DOHH2 (cell line): ENCODE data around the gene NDFIP2.

Experiments
- H3F3A ChIP-seq: fragments of 200-600 bp; sonication (generic), shearing (Covaris generic); 2 replicates; pipeline ENCODE4 v1.6.0; 2016; ENCODE audit warnings: antibody characterized with exemption, mild to moderate bottlenecking; ENCODE audit not compliant: control insufficient read depth, insufficient read depth
- H3K27ac ChIP-seq: fragments of 200-600 bp; sonication (generic); 2 replicates; pipeline ENCODE4 v1.5.1; 2014; ENCODE audit warnings: low read depth, mild to moderate bottlenecking, low read length, moderate library complexity
- H3K27me3 ChIP-seq: fragments of 200-600 bp; sonication (generic); 2 replicates; pipeline ENCODE4 v1.6.1; 2014; ENCODE audit warnings: mild to moderate bottlenecking, low read length, mixed read lengths; ENCODE audit not compliant: control insufficient read depth
- H3K36me3 ChIP-seq: fragments of 200-600 bp; sonication (generic); 2 replicates; pipeline ENCODE4 v1.6.1; 2014; ENCODE audit warnings: mild to moderate bottlenecking, low read length, moderate library complexity, mixed read lengths; ENCODE audit not compliant: control insufficient read depth
- H3K4me1 ChIP-seq: fragments of 200-600 bp; sonication (generic); 2 replicates; pipeline ENCODE4 v1.6.1; 2014; ENCODE audit warnings: mild to moderate bottlenecking, low read length, mixed read lengths; ENCODE audit not compliant: control insufficient read depth
- H3K4me2 ChIP-seq: fragments of 200-600 bp; sonication (generic); 2 replicates; pipeline ENCODE4 v1.6.0; 2014; ENCODE audit warnings: mild to moderate bottlenecking, low read length, moderate library complexity
- H3K4me3 ChIP-seq: fragments of 200-600 bp; sonication (generic); 2 replicates; pipeline ENCODE4 v1.5.1; 2014; ENCODE audit warnings: mild to moderate bottlenecking, low read length, mixed read lengths
- H3K79me2 ChIP-seq: fragments of 200-600 bp; sonication (generic); 2 replicates; pipeline ENCODE4 v1.6.1; 2014; ENCODE audit warnings: mild to moderate bottlenecking, low read length, mixed read lengths; ENCODE audit not compliant: control insufficient read depth
- H3K9me2 ChIP-seq: fragments of 200-600 bp; sonication (generic); replicated peaks from 2 replicates; pipeline ENCODE4 v1.6.1; 2014; ENCODE audit warnings: mild to moderate bottlenecking, low read length, mixed read lengths; ENCODE audit not compliant: control insufficient read depth
- H3K9me3 ChIP-seq: fragments of 200-600 bp; sonication (generic); 2 replicates; pipeline ENCODE4 v1.6.1; 2014; ENCODE audit warnings: antibody characterized with exemption, low read length, mixed read lengths; ENCODE audit not compliant: control insufficient read depth, insufficient read depth
- H4K20me1 ChIP-seq: fragments of 200-600 bp; sonication (generic); 2 replicates; pipeline ENCODE4 v1.6.0; 2014; ENCODE audit warnings: low read depth, mild to moderate bottlenecking, antibody characterized with exemption, low read length, moderate library complexity; ENCODE audit not compliant: control insufficient read depth, insufficient read depth
- EZH2phosphoT487 ChIP-seq: fragments of 200-600 bp; sonication (generic); IDR thresholded peaks from 2 replicates; pipeline ENCODE4 v1.6.1; 2017; ENCODE audit warnings: borderline replicate concordance, mild to moderate bottlenecking, antibody characterized with exemption, low read length, moderate library complexity, mixed read lengths
- TF ChIP-seq, protein P1 (sequence below): fragments of 200-600 bp; sonication (generic); IDR thresholded peaks from one replicate; pipeline ENCODE4 v1.5.1; 2014; ENCODE audit warnings: antibody characterized with exemption, mild to moderate bottlenecking, low read depth, low read length; ENCODE audit not compliant: poor library complexity, severe bottlenecking

The NDFIP2 gene

DNA sequence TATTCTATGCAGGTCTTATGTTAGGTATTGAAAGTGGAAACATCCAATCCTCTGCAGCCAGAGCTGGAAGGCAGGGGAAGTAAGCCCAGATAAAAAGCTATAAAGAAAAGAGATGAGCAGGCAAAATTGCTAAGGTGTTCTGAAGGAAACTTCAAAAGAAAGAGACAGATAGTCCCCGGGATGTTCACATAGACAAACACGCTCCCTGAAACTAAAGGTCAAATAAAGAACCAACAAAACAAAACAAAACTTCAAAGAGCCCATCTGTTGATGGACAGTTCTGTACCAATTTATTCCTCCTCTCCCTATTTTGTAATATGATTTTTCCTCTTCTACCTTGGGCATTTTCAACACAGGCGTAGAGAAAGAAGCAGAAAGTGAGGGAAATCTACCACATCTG lies 11.3 kb upstream of the NDFIP2 start:
- peaks cover 10% of the 10 kb centered on the region for H3K27me3 ChIP-seq
- no peaks in the 10 kb centered on the region for H3F3A ChIP-seq
- H3K9me2 ChIP-seq: no peaks in the 10 kb centered on the region
- no peak overlapping the region for H3K27ac ChIP-seq
- TF ChIP-seq EZH2phosphoT487: no peak
- TF ChIP-seq, protein P1, sequence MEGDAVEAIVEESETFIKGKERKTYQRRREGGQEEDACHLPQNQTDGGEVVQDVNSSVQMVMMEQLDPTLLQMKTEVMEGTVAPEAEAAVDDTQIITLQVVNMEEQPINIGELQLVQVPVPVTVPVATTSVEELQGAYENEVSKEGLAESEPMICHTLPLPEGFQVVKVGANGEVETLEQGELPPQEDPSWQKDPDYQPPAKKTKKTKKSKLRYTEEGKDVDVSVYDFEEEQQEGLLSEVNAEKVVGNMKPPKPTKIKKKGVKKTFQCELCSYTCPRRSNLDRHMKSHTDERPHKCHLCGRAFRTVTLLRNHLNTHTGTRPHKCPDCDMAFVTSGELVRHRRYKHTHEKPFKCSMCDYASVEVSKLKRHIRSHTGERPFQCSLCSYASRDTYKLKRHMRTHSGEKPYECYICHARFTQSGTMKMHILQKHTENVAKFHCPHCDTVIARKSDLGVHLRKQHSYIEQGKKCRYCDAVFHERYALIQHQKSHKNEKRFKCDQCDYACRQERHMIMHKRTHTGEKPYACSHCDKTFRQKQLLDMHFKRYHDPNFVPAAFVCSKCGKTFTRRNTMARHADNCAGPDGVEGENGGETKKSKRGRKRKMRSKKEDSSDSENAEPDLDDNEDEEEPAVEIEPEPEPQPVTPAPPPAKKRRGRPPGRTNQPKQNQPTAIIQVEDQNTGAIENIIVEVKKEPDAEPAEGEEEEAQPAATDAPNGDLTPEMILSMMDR: no peak
- H3K9me3 ChIP-seq: no peaks in the 10 kb centered on the region
- H3K4me1 ChIP-seq: no peaks in the 10 kb centered on the region
- no peak overlapping the region for H3K4me3 ChIP-seq
- H4K20me1 ChIP-seq: no peaks in the 10 kb centered on the region
- H3K36me3 ChIP-seq: no peaks in the 10 kb centered on the region
- H3K79me2 ChIP-seq: no peaks in the 10 kb centered on the region
- no peak overlapping the region for H3K4me2 ChIP-seq

DNA sequence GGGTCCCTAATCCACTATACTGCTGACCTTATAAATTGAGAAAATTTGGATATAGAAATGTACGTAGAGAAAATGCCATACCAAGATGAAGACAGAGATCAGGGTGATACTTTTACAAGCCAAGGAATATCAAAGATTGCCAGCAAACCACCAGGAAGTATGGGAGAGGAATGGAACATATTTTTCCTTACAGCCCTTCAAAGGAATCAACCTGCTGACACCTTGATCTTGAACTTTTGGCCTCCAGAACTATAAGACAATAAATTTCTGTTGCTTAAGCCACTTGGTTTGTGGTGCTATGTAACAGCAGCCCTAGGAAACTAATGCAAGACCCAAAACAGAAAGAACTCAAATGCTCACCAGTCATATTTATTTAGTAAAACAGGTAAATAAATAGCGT lies 10.3 kb upstream of the NDFIP2 start:
- Histone ChIP-seq H3K4me3 (no peak overlapping the region), H3K27me3 (peaks cover 10% of the 10 kb centered on the region), H3K4me2 (no peak overlapping the region), H3K4me1 (no peaks in the 10 kb centered on the region), H3F3A (no peaks in the 10 kb centered on the region), H3K36me3 (no peaks in the 10 kb centered on the region), H3K9me3 (no peaks in the 10 kb centered on the region), H3K27ac (no peak overlapping the region), H4K20me1 (no peaks in the 10 kb centered on the region), H3K79me2 (no peaks in the 10 kb centered on the region), H3K9me2 (no peaks in the 10 kb centered on the region)
- TF ChIP-seq EZH2phosphoT487: no peak
- TF ChIP-seq, protein P1: no peak

DNA sequence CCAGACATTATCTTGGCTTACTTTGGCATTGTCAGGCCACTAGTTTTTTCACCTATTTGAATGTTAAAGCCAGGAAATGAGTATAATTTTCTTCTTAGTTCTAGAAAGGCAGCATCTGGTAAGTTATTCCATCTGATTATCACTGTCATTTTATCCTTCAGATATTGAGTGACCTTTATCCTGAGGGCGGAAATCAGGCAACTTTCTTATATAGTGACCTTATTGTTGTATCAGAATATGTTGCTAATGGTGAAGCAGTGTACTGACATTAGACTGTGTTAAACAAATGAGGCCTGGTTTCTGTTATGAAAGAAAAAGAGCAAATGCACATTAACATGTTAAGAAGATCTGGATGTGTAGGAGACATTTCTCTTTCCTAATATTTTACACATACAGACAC lies 5.4 kb upstream of the NDFIP2 start:
- Histone ChIP-seq H3K9me3 (no peaks in the 10 kb centered on the region), H4K20me1 (no peaks in the 10 kb centered on the region), H3K4me1 (peaks cover 9% of the 10 kb centered on the region), H3K36me3 (no peaks in the 10 kb centered on the region), H3K4me3 (no peak overlapping the region), H3K79me2 (no peaks in the 10 kb centered on the region), H3K4me2 (no peak overlapping the region), H3K9me2 (no peaks in the 10 kb centered on the region), H3F3A (peaks cover 14% of the 10 kb centered on the region), H3K27me3 (peaks cover 38% of the 10 kb centered on the region), H3K27ac (no peak overlapping the region)
- TF ChIP-seq, protein P1: no peak
- no peak for TF ChIP-seq EZH2phosphoT487

DNA sequence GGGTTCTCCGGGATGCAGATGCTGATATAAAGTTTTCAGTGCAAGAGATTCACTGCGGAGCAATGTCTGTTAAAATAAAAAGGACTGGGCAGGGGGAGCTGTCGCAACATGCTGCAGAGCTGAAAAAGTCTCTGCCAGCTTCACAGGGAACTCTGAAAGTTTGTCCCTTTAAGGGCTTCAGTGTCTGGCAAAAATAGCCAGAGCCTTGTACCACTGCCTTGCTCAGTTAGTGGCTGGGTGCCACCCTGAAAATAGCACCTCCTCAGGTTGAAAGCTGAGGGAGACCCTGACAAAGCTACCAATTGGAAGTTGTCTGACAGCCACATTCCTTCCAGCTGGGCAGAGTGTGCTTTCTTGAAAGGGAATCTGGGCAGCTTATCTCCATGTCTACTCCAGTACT lies 3.0 kb upstream of the NDFIP2 start:
- Histone ChIP-seq H3F3A (peaks cover 14% of the 10 kb centered on the region), H3K79me2 (peaks cover 16% of the 10 kb centered on the region), H3K27me3 (peaks cover 39% of the 10 kb centered on the region), H3K36me3 (no peaks in the 10 kb centered on the region; the same call in 1 of the 2 replicates), H3K4me3 (no peak overlapping the region), H4K20me1 (0 out of 2 replicates have a peak, but pooled peaks cover under 1% of the 10 kb centered on the region), H3K27ac (no peak overlapping the region), H3K4me1 (peaks cover 18% of the 10 kb centered on the region), H3K9me3 (no peaks in the 10 kb centered on the region), H3K9me2 (no peaks in the 10 kb centered on the region), H3K4me2 (no peak overlapping the region)
- TF ChIP-seq, protein P1: no peak
- no peak for TF ChIP-seq EZH2phosphoT487
